Hepatocyte (in vitro differentiated cells): ENCODE results near the gene MBLAC1. TPM values are rescaled to one million over a fixed set of nuclear protein-coding genes. Genes with fewer than 3 reads are reported as not detected.

Experiments
- DNase-seq: peaks from one replicate; pipeline ENCODE4 v3.0.0-alpha.2; 2016; ENCODE audit warnings: low spot score
- H2AFZ ChIP-seq: fragments of 200-600 bp; sonication (generic); 2 replicates; pipeline ENCODE4 v1.6.0; 2016; ENCODE audit warnings: antibody characterized with exemption, mild to moderate bottlenecking
- H3K27ac ChIP-seq: fragments of 200-600 bp; sonication (generic); 2 replicates; pipeline ENCODE4 v1.5.1; 2016; ENCODE audit warnings: mild to moderate bottlenecking
- H3K27me3 ChIP-seq: fragments of 200-600 bp; sonication (generic); 2 replicates; pipeline ENCODE4 v1.6.1; 2016
- H3K36me3 ChIP-seq: fragments of 200-600 bp; sonication (generic); replicated peaks from 2 replicates; pipeline ENCODE4 v1.5.1; 2016; ENCODE audit warnings: low read depth; ENCODE audit not compliant: insufficient read depth
- H3K4me1 ChIP-seq: fragments of 200-600 bp; sonication (generic); 2 replicates; pipeline ENCODE4 v1.5.1; 2016; ENCODE audit warnings: mild to moderate bottlenecking, moderate library complexity; ENCODE audit not compliant: insufficient read depth
- H3K4me2 ChIP-seq: fragments of 200-600 bp; sonication (generic); 2 replicates; pipeline ENCODE4 v1.6.0; 2016
- H3K4me3 ChIP-seq: fragments of 200-600 bp; sonication (generic); 2 replicates; pipeline ENCODE4 v1.5.1; 2016; ENCODE audit warnings: mild to moderate bottlenecking
- H3K79me2 ChIP-seq: fragments of 200-600 bp; sonication (generic); 2 replicates; pipeline ENCODE4 v1.6.0; 2017; ENCODE audit warnings: mild to moderate bottlenecking
- H3K9me2 ChIP-seq: fragments of 200-600 bp; sonication (generic); replicated peaks from 2 replicates; pipeline ENCODE4 v1.6.0; 2017; ENCODE audit warnings: mild to moderate bottlenecking; ENCODE audit not compliant: insufficient read depth
- H3K9me3 ChIP-seq: fragments of 200-600 bp; sonication (generic); 2 replicates; pipeline ENCODE4 v1.5.1; 2016; ENCODE audit warnings: low read depth, mild to moderate bottlenecking
- H4K20me1 ChIP-seq: fragments of 200-600 bp; sonication (generic); 2 replicates; pipeline ENCODE4 v1.6.0; 2016; ENCODE audit warnings: mild to moderate bottlenecking; ENCODE audit not compliant: insufficient read depth, poor library complexity, severe bottlenecking
- CTCF ChIP-seq: fragments of 200-600 bp; sonication (generic); IDR thresholded peaks from 2 replicates; pipeline ENCODE4 v1.5.1; 2016; ENCODE audit warnings: antibody characterized with exemption, mild to moderate bottlenecking; ENCODE audit not compliant: poor library complexity
- EZH2 ChIP-seq: fragments of 200-600 bp; sonication (generic); IDR thresholded peaks from 2 replicates; pipeline ENCODE4 v1.6.1; 2016; ENCODE audit warnings: antibody characterized with exemption, mild to moderate bottlenecking, borderline replicate concordance
- EZH2phosphoT487 ChIP-seq: fragments of 200-600 bp; sonication (generic); IDR thresholded peaks from one replicate; pipeline ENCODE4 v1.6.1; 2018; ENCODE audit warnings: antibody characterized with exemption, mild to moderate bottlenecking, low read depth, moderate library complexity; ENCODE audit not compliant: unreplicated experiment, severe bottlenecking
- WGBS: methylation state at CpG from one replicate; pipeline ENCODE4 v1.1.6; 2016; ENCODE audit warnings: low lambda C conversion rate; ENCODE audit errors: missing lambda C conversion rate; 5-methylcytosine and 5-hydroxymethylcytosine counted together
- polyA plus RNA-seq: library from polyadenylated mRNA; unstranded; fragments of >200 nt; fragmentation: Nextera tagmentation; extraction: Ambion mirVana; gene quantifications from 2 replicates; pipeline ENCODE4 v1.2.1, GENCODE V29; 2016
- total RNA-seq: library from RNA; depleted of rRNA; stranded (reverse); fragments of >200 nt; gene quantifications from 2 replicates; pipeline ENCODE4 v1.2.3, GENCODE V29; 2014

The MBLAC1 gene
- total and polyA plus RNA-seq, 2 experiments from 2014 or later: 2.7 to 4.5 TPM

DNA sequence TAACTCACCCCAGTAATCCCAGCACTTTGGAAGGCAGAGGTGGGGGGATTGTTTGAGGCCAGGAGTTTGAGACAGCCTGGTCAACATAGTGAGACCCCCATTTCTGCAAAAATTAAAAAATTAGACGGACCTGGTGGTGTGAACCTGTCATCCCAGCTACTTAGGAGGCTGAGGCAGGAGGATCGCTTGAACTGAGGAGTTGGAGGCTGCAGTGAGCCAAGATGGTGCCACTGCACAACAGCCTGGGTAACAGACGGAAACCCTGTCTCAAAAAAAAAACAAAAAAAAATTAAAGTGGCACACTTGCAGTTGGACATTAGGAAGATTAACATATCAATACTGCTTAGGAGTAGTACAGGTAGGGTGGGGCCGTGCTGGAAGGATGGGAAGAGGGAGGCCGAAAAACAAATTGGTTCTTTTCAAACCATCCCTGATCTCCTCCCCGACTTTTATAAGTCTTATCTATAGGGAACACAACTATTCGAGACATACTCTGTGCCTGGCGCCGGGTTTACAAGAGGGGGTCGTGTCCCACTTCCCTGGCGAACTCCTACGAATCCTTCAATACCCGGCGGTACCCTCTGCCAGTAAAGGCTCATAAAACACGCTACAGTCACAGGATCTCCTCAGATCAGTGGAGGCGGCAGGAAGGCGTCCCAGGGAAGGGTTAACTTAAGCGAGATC, 8.2 kb upstream of the MBLAC1 start:
- no peaks in the 10 kb centered on the region for H3K27me3 ChIP-seq
- H3K4me2 ChIP-seq: peak overlapping the region; percentile 72
- H3K36me3 ChIP-seq: no peaks in the 10 kb centered on the region
- H3K79me2 ChIP-seq: peaks cover 25% of the 10 kb centered on the region
- H3K9me2 ChIP-seq: no peaks in the 10 kb centered on the region
- TF ChIP-seq CTCF (no peak), EZH2phosphoT487 (no peak), EZH2 (no peak)
- H3K27ac ChIP-seq: peak overlapping the region; percentile 90
- no peaks in the 10 kb centered on the region for H4K20me1 ChIP-seq
- peak overlapping the region; percentile 47 for H2AFZ ChIP-seq
- peak overlapping the region; percentile 85 for H3K4me3 ChIP-seq
- 17% methylated on average over 18 of the region's 18 CpGs for WGBS
- no peaks in the 10 kb centered on the region for H3K9me3 ChIP-seq
- H3K4me1 ChIP-seq: peaks cover 12% of the 10 kb centered on the region
- DNase-seq: peak; percentile 69

GRCh38 chr7:100119072-100119969, 7.4 kb upstream of the MBLAC1 start, which contains the start of the genes CNPY4 and TAF6:
CNPY4 (plus strand) TSS chr7:100119634; CDS start chr7:100119745, 111 bp downstream.
TAF6 (minus strand) TSS chr7:100119358; CDS start chr7:100114209, 5,149 bp downstream.
- peak within 1 kb of the TSS; percentile 85 for H3K4me3 ChIP-seq
- H3K36me3 ChIP-seq: no peaks in the 10 kb centered on the region
- TF ChIP-seq CTCF: no peak
- no peak for TF ChIP-seq EZH2phosphoT487
- no peak for TF ChIP-seq EZH2
- peak within 1 kb of the TSS; percentile 90 for H3K27ac ChIP-seq
- H3K9me3 ChIP-seq: no peaks in the 10 kb centered on the region
- peaks cover 12% of the 10 kb centered on the region for H3K4me1 ChIP-seq
- peak within 1 kb of the TSS; percentile 47 for H2AFZ ChIP-seq
- WGBS: 1% methylated on average over 48 of the region's 49 CpGs
- H3K27me3 ChIP-seq: no peaks in the 10 kb centered on the region
- H3K79me2 ChIP-seq: peaks cover 25% of the 10 kb centered on the region
- no peaks in the 10 kb centered on the region for H4K20me1 ChIP-seq
- peak; percentile 97 for DNase-seq
- no peaks in the 10 kb centered on the region for H3K9me2 ChIP-seq
- H3K4me2 ChIP-seq: peak within 1 kb of the TSS; percentile 72

GRCh38 chr7:100119970-100120732, 6.6 kb upstream of the MBLAC1 start:
- Histone ChIP-seq H3K4me1 (peaks cover 15% of the 10 kb centered on the region), H2AFZ (peak overlapping the region; percentile 47), H3K36me3 (no peaks in the 10 kb centered on the region), H3K4me2 (peak overlapping the region; percentile 72), H3K9me2 (no peaks in the 10 kb centered on the region), H3K4me3 (peak overlapping the region; percentile 51), H3K79me2 (peaks cover 25% of the 10 kb centered on the region), H3K27me3 (no peaks in the 10 kb centered on the region), H3K27ac (peak overlapping the region; percentile 90), H3K9me3 (no peaks in the 10 kb centered on the region), H4K20me1 (no peaks in the 10 kb centered on the region)
- TF ChIP-seq EZH2 (no peak), EZH2phosphoT487 (no peak)
- DNase-seq: peak; percentile 64
- 20% methylated on average over 19 of the region's 19 CpGs for WGBS
